NCI-H748 (cell line): ENCODE data around the gene P2RX4.
A peak's percentile ranks its signal among the peaks of the same experiment; 100 is the strongest.
"Not testable (repeated sequence)": the region's sequence is repeated elsewhere in the genome, so short reads cannot be mapped to it uniquely, and the experiment has no call there.

Experiments used
- DNase-seq: peaks from one replicate; lab custom pipeline; 2025; ENCODE audit not compliant: unreplicated experiment; lab: John Stamatoyannopoulos, UW

Gene P2RX4

GRCh38 chr12:121218588-121219352 lies 8.8 kb downstream of the P2RX4 start:
- peak; percentile 29 for DNase-seq

GRCh38 chr12:121219353-121219986 lies 9.5 kb downstream of the P2RX4 start:
- DNase-seq = no peak

- no peak for DNase-seq
These were observed 12.9 kb downstream of the P2RX4 start for GRCh38 chr12:121222847-121223246.

- DNase-seq = peak; percentile 21
These were observed 13.7 kb downstream of the P2RX4 start for GRCh38 chr12:121223292-121224285.

- DNase-seq = no peak
These were observed 14.7 kb downstream of the P2RX4 start for GRCh38 chr12:121224591-121224990.

GRCh38 chr12:121226399-121226798 lies 16.5 kb downstream of the P2RX4 start:
- no peak for DNase-seq

- not testable (repeated sequence) for DNase-seq
These were observed 16.9 kb downstream of the P2RX4 start for GRCh38 chr12:121226871-121227270.

GRCh38 chr12:121227294-121227693 lies 17.4 kb downstream of the P2RX4 start:
- DNase-seq = peak; percentile 87

- no peak for DNase-seq
These were observed 19.2 kb downstream of the P2RX4 start for GRCh38 chr12:121228919-121229665.

GRCh38 chr12:121229826-121230537 lies 20.1 kb downstream of the P2RX4 start:
- DNase-seq = peak; percentile 84

- no peak for DNase-seq
These were observed 20.6 kb downstream of the P2RX4 start for GRCh38 chr12:121230538-121230907.

GRCh38 chr12:121232163-121232562 lies 22.2 kb downstream of the P2RX4 start:
- no peak for DNase-seq

GRCh38 chr12:121232977-121233627 lies 23.2 kb downstream of the P2RX4 start:
- DNase-seq = no peak

- no peak for DNase-seq
These were observed 23.7 kb downstream of the P2RX4 start for GRCh38 chr12:121233628-121234020.

GRCh38 chr12:121236776-121237175 lies 26.8 kb downstream of the P2RX4 start:
- DNase-seq = no peak

GRCh38 chr12:121237415-121237814 lies 27.5 kb downstream of the P2RX4 start:
- DNase-seq = no peak

- DNase-seq = peak; percentile 68
These were observed 28.2 kb downstream of the P2RX4 start for GRCh38 chr12:121238086-121238485.

GRCh38 chr12:121238604-121239350 lies 28.8 kb downstream of the P2RX4 start:
- DNase-seq = peak; percentile 94
